Measurements from ENCODE around the gene C9orf78. TPM values are rescaled to one million over a fixed set of nuclear protein-coding genes. Genes with fewer than 3 reads are reported as not detected.

Gene C9orf78
- total and polyA plus RNA-seq, 9 of the 15 experiments (the other 6 are each of a cell fraction or from before 2014, with no cell fraction given) = 94.6 to 266 (median 202) TPM

DNA sequence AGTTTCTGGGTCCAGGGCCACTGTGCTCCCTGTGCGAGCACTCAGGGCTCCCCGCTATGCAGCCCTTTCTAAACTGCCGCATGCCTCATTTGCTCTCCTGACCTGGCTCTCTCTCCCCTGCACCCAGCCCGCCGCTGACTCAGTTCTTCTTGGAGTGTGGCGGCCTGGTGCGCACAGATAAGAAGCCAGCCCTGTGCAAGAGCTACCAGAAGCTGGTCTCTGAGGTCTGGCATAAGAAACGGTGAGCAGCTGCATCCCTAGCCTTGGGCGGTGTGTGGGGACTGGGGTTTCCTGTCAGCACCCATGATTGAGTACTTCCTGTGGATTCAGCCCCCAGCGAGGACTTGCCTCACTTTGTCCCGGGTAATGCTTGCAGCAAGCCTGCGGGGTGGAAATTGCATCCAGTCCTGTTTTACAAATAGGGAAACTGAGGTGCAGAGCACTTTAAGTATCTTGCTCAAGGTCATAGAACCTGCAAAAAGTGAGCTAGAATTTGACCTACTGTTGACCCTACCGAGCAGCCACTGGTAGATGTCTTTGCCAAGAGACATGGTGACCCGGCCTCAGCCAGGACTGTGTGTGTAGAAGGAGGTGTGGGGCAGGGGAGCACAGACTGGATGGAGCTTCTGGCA lies 28.1 kb upstream of the C9orf78 start (continued):
- TF ChIP-seq TEAD4 (IDR thresholded peaks at IDR 0.05; ENCODE audit: low read length) (peak; percentile 99), TEAD4 (CRISPR knock-in tag; IDR thresholded peaks at IDR 0.05; ENCODE audit: borderline replicate concordance) (no peak), NR2F6 (CRISPR knock-in tag; IDR thresholded peaks at IDR 0.05) (no peak), ZBTB7A (IDR thresholded peaks at IDR 0.05; ENCODE audit: borderline replicate concordance, control insufficient read depth, low read depth, low read length) (peak; percentile 91; the same call in 1 of the 2 replicates), NUFIP1 (IDR thresholded peaks at IDR 0.05; ENCODE audit: partially characterized antibody) (no peak), SRSF7 (optimal IDR thresholded peaks at IDR 0.05; ENCODE audit: low read depth, low read length) (no peak), BRD4 (IDR thresholded peaks at IDR 0.05) (peak; percentile 81; the same call in 1 of the 2 replicates), USF1 (CRISPR knock-in tag; IDR thresholded peaks at IDR 0.05) (peak; percentile 44; the same call in 1 of the 2 replicates), ZNF740 (CRISPR knock-in tag; IDR thresholded peaks at IDR 0.05) (no peak; the same call in 1 of the 2 replicates), ZNF740 (tag; IDR thresholded peaks at IDR 0.05) (no peak), BRCA1 (IDR thresholded peaks at IDR 0.05) (no peak), BRCA1 (CRISPR knock-in tag; IDR thresholded peaks at IDR 0.05) (no peak), ZNF217 (CRISPR knock-in tag; IDR thresholded peaks at IDR 0.05) (no peak), CHCHD3 (CRISPR knock-in tag; IDR thresholded peaks at IDR 0.05) (peak; percentile 13; the same call in 1 of the 2 replicates), ZNF212 (CRISPR knock-in tag; IDR thresholded peaks at IDR 0.05) (peak; percentile 81; the same call in 1 of the 2 replicates), TBP (optimal IDR thresholded peaks at IDR 0.05; ENCODE audit: low read depth, low read length) (peak; percentile 72), L3MBTL2 (IDR thresholded peaks at IDR 0.05) (no peak), ZNF77 (CRISPR knock-in tag; IDR thresholded peaks at IDR 0.05) (no peak), ILF3 (IDR thresholded peaks at IDR 0.05; ENCODE audit: borderline replicate concordance) (no peak), CEBPG (CRISPR knock-in tag; IDR thresholded peaks at IDR 0.05) (peak; percentile 86), CEBPG (tag; conservative IDR thresholded peaks at IDR 0.05 in 1 of 2, IDR thresholded peaks at IDR 0.05 in 1 of 2) (peak; percentile 89 to 92), GATA2 (CRISPR knock-in tag; IDR thresholded peaks at IDR 0.05) (peak; percentile 99), ZBTB12 (CRISPR knock-in tag; IDR thresholded peaks at IDR 0.05) (peak; percentile 66), ZNF512 (tag; IDR thresholded peaks at IDR 0.05) (no peak)
- TF ChIP-seq, protein P1, sequence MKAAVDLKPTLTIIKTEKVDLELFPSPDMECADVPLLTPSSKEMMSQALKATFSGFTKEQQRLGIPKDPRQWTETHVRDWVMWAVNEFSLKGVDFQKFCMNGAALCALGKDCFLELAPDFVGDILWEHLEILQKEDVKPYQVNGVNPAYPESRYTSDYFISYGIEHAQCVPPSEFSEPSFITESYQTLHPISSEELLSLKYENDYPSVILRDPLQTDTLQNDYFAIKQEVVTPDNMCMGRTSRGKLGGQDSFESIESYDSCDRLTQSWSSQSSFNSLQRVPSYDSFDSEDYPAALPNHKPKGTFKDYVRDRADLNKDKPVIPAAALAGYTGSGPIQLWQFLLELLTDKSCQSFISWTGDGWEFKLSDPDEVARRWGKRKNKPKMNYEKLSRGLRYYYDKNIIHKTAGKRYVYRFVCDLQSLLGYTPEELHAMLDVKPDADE (conservative IDR thresholded peaks at IDR 0.05; ENCODE audit: control insufficient read depth, low read depth, low read length) = peak; percentile 100
